ENCODE results near the gene EHBP1. TPM values are rescaled to one million over a fixed set of nuclear protein-coding genes. Genes with fewer than 3 reads are reported as not detected.

Gene EHBP1
- total and polyA plus RNA-seq, 2 donors (not counting 3 experiments of a cell fraction or from before 2014, with no cell fraction given): 8.4 to 34.8 TPM

- Histone ChIP-seq H4K20me1 (replicated peaks; ENCODE audit: control insufficient read depth, extremely low read depth, insufficient read depth, low read length) (no peaks in the 10 kb centered on the region), H3K9ac (replicated peaks; ENCODE audit: extremely low read depth, insufficient read depth, low read length) (no peak overlapping the region), H3K36me3 (ENCODE audit: control insufficient read depth in 2 of 2, extremely low read depth in 1 of 2, insufficient read depth in 2 of 2, low read length in 2 of 2) (no peaks in the 10 kb centered on the region), H2AFZ (ENCODE audit: low read depth, low read length) (no peak overlapping the region), H3K27me3 (ENCODE audit: control insufficient read depth in 2 of 2, insufficient read depth in 2 of 2, low read length in 2 of 2) (peaks cover 0 to 6% of the 10 kb centered on the region in 2 experiments), H3K9me1 (replicated peaks; ENCODE audit: control insufficient read depth, extremely low read depth, insufficient read depth, low read length) (no peaks in the 10 kb centered on the region), H3K27ac (ENCODE audit: insufficient read depth, low read depth, low read length) (no peak overlapping the region), H3K4me2 (ENCODE audit: insufficient read depth, low read length) (no peak overlapping the region), H3K9me3 (replicated peaks; ENCODE audit: control insufficient read depth, insufficient read depth, low read length) (no peaks in the 10 kb centered on the region), H3K79me2 (ENCODE audit: control insufficient read depth, insufficient read depth, low read length) (no peaks in the 10 kb centered on the region), H3K4me3 (replicated peaks in 1 of 3; ENCODE audit: insufficient read depth in 1 of 3, low read depth in 1 of 3, low read length in 3 of 3) (no peak overlapping the region), H3K4me1 (ENCODE audit: control insufficient read depth, extremely low read depth, insufficient read depth, low read length) (no peaks in the 10 kb centered on the region)
- dilution Hi-C loops (cut with MboI; ENCODE audit: extremely low pct_ligation_motif_present, low sequenced_read_pairs) (no loop called here), intact Hi-C loops (cut with micrococcal nuclease) (no loop called here)
- FAIRE-seq (no peak), DNase-seq (ENCODE audit: low read depth, low spot score) (no peak)
- no TSS peak for BruUV-seq (replicated peaks)
- no peak for TF ChIP-seq POLR2AphosphoS5 (IDR thresholded peaks at IDR 0.05; ENCODE audit: insufficient read depth, low read depth, low read length)
- TF ChIP-seq JUN (IDR thresholded peaks at IDR 0.05; ENCODE audit: borderline replicate concordance, insufficient read depth, insufficient read length, low read depth): no peak
- TF ChIP-seq, protein P1, sequence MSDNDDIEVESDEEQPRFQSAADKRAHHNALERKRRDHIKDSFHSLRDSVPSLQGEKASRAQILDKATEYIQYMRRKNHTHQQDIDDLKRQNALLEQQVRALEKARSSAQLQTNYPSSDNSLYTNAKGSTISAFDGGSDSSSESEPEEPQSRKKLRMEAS (IDR thresholded peaks at IDR 0.05; ENCODE audit: insufficient read depth, insufficient read length): no peak
- TF ChIP-seq FOS (IDR thresholded peaks at IDR 0.05; ENCODE audit: borderline replicate concordance, insufficient read depth, low read length): no peak
- no peak for TF ChIP-seq EZH2 (IDR thresholded peaks at IDR 0.05; ENCODE audit: borderline replicate concordance, low read depth, low read length, severe bottlenecking)
- TF ChIP-seq POLR2A (IDR thresholded peaks at IDR 0.05; ENCODE audit: low read depth, low read length): no peak
- TF ChIP-seq MYC (IDR thresholded peaks at IDR 0.05; ENCODE audit: low read depth, low read length): no peak
- no peak for TF ChIP-seq GATA2 (IDR thresholded peaks at IDR 0.05; ENCODE audit: insufficient read depth, insufficient read length, low read depth, low read length)
- TF ChIP-seq, protein P2, sequence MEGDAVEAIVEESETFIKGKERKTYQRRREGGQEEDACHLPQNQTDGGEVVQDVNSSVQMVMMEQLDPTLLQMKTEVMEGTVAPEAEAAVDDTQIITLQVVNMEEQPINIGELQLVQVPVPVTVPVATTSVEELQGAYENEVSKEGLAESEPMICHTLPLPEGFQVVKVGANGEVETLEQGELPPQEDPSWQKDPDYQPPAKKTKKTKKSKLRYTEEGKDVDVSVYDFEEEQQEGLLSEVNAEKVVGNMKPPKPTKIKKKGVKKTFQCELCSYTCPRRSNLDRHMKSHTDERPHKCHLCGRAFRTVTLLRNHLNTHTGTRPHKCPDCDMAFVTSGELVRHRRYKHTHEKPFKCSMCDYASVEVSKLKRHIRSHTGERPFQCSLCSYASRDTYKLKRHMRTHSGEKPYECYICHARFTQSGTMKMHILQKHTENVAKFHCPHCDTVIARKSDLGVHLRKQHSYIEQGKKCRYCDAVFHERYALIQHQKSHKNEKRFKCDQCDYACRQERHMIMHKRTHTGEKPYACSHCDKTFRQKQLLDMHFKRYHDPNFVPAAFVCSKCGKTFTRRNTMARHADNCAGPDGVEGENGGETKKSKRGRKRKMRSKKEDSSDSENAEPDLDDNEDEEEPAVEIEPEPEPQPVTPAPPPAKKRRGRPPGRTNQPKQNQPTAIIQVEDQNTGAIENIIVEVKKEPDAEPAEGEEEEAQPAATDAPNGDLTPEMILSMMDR (IDR thresholded peaks at IDR 0.05; ENCODE audit: extremely low read depth in 1 of 2, insufficient read depth in 1 of 2, low read depth in 1 of 2, low read length in 2 of 2): no peak
- POLR2A ChIA-PET: no interaction called here
- CTCF ChIA-PET: no interaction called here
These were observed 46.6 kb upstream of the EHBP1 start for GRCh38 chr2:62658891-62659290.
